HCT116 (cell line): ENCODE results near the gene TEPSIN.

ENCODE experiments used
- EZH2 ChIP-seq: fragments of 200-600 bp; sonication (generic); IDR thresholded peaks from 2 replicates; pipeline ENCODE4 v1.6.1; 2017; ENCODE audit warnings: antibody characterized with exemption, mixed run types
- JUND ChIP-seq: IDR thresholded peaks from 2 replicates; pipeline ENCODE4 v1.6.1; 2012
- POLR2A ChIP-seq: IDR thresholded peaks from 2 replicates; pipeline ENCODE4 v1.7.0; 2011; ENCODE audit warnings: borderline replicate concordance; ENCODE audit not compliant: insufficient read depth, insufficient read length; ENCODE audit errors: extremely low read depth
- POLR2AphosphoS5 ChIP-seq: IDR thresholded peaks from 2 replicates; pipeline ENCODE4 v1.6.1; 2011; ENCODE audit warnings: mild to moderate bottlenecking, low read depth, low read length, moderate library complexity
- RAD21 ChIP-seq: IDR thresholded peaks from 2 replicates; pipeline ENCODE4 v1.6.1; 2012; ENCODE audit warnings: low read depth, mild to moderate bottlenecking
- SIN3A ChIP-seq: IDR thresholded peaks from 2 replicates; pipeline ENCODE4 v1.6.1; 2012; ENCODE audit warnings: low read depth
- SP1 ChIP-seq: IDR thresholded peaks from 2 replicates; pipeline ENCODE4 v1.6.1; 2012; ENCODE audit warnings: low read depth
- YY1 ChIP-seq: IDR thresholded peaks from 2 replicates; pipeline ENCODE4 v1.6.1; 2011; ENCODE audit warnings: low read length, low read depth, moderate library complexity, mild to moderate bottlenecking; ENCODE audit not compliant: insufficient replicate concordance; ENCODE audit errors: extremely low read depth
- TF ChIP-seq, protein P1 (sequence below), 3 experiments: fragments of 200-600 bp in 1 of 3; sonication (generic) in 1 of 3; IDR thresholded peaks in 2 of 3; conservative IDR thresholded peaks in 1 of 3; 2 replicates each; pipeline ENCODE4 v1.5.1; 2012 to 2017; ENCODE audit warnings: low read depth in 2 of 3, low read length in 2 of 3, antibody characterized with exemption in 1 of 3, borderline replicate concordance in 1 of 3, control low read depth in 1 of 3, mild to moderate bottlenecking in 1 of 3, mixed read lengths in 1 of 3, mixed run types in 1 of 3, moderate library complexity in 1 of 3; ENCODE audit not compliant: insufficient read depth in 1 of 3
- TF ChIP-seq, protein P2 (sequence below): IDR thresholded peaks from 2 replicates; pipeline ENCODE4 v1.6.1; 2012

DNA sequence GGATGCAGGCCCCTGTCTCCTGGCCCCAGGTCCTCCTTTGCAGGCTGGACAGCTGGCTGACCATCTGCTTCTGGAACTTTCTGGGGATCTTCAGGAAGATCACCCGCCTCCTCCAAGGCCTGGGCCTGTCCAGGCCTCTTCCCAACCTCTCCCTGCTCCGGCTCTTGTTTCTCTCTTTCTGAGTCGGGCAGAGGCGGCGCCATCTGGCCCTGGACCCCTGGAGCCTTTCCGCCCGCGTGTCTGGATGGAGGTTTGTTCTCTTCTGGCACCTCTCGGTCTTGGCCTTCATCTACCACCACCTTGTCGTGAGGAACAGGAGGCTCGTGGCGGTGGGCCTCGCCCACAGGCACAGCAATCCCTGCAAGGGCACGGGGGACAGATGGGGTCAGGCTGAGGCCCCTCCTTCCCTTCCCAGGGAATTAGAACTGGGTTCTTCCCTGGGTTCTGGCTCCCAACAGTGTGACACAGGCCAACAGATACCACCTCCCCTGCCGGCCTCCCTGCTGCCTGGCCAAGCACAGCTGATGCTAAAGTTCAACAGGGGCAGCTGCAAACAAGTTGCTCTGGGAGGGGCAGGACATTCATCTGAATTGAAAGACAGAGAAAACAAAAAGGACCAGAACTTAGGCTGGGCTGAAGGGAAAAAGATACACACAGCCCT lies 13.6 kb upstream of the TEPSIN start:
- TF ChIP-seq SIN3A (no peak), JUND (no peak), POLR2A (no peak), EZH2 (no peak), POLR2AphosphoS5 (no peak), RAD21 (no peak), SP1 (no peak), YY1 (no peak)
- TF ChIP-seq, protein P1, sequence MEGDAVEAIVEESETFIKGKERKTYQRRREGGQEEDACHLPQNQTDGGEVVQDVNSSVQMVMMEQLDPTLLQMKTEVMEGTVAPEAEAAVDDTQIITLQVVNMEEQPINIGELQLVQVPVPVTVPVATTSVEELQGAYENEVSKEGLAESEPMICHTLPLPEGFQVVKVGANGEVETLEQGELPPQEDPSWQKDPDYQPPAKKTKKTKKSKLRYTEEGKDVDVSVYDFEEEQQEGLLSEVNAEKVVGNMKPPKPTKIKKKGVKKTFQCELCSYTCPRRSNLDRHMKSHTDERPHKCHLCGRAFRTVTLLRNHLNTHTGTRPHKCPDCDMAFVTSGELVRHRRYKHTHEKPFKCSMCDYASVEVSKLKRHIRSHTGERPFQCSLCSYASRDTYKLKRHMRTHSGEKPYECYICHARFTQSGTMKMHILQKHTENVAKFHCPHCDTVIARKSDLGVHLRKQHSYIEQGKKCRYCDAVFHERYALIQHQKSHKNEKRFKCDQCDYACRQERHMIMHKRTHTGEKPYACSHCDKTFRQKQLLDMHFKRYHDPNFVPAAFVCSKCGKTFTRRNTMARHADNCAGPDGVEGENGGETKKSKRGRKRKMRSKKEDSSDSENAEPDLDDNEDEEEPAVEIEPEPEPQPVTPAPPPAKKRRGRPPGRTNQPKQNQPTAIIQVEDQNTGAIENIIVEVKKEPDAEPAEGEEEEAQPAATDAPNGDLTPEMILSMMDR (IDR thresholded peaks at IDR 0.05 in 2 of 3, conservative IDR thresholded peaks at IDR 0.05 in 1 of 3; ENCODE audit: borderline replicate concordance in 1 of 3, insufficient read depth in 1 of 3, low read depth in 2 of 3, low read length in 2 of 3) = no peak
- TF ChIP-seq, protein P2, sequence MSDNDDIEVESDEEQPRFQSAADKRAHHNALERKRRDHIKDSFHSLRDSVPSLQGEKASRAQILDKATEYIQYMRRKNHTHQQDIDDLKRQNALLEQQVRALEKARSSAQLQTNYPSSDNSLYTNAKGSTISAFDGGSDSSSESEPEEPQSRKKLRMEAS = no peak
